GM12892 (cell line): ENCODE data around the gene SLC16A3.

ENCODE experiments used
- DNase-seq: peaks from one replicate; pipeline ENCODE4 v3.0.0; 2011; ENCODE audit not compliant: insufficient read length
- FAIRE-seq: peaks from 2 replicates; lab custom pipeline; 2011; peaks lifted over from hg19 to GRCh38; lab: Jason Lieb, UNC
- POLR2A ChIP-seq: IDR thresholded peaks from 2 replicates; pipeline ENCODE4 v1.6.1; 2011; ENCODE audit warnings: low read depth, low read length, control low read depth
- POLR2AphosphoS5 ChIP-seq: IDR thresholded peaks from 2 replicates; pipeline ENCODE4 v1.6.1; 2011; ENCODE audit warnings: low read depth, low read length, control low read depth
- TAF1 ChIP-seq: IDR thresholded peaks from 2 replicates; pipeline ENCODE4 v1.6.1; 2011; ENCODE audit warnings: low read depth, mild to moderate bottlenecking, control low read depth, low read length, borderline replicate concordance

The SLC16A3 gene

DNA sequence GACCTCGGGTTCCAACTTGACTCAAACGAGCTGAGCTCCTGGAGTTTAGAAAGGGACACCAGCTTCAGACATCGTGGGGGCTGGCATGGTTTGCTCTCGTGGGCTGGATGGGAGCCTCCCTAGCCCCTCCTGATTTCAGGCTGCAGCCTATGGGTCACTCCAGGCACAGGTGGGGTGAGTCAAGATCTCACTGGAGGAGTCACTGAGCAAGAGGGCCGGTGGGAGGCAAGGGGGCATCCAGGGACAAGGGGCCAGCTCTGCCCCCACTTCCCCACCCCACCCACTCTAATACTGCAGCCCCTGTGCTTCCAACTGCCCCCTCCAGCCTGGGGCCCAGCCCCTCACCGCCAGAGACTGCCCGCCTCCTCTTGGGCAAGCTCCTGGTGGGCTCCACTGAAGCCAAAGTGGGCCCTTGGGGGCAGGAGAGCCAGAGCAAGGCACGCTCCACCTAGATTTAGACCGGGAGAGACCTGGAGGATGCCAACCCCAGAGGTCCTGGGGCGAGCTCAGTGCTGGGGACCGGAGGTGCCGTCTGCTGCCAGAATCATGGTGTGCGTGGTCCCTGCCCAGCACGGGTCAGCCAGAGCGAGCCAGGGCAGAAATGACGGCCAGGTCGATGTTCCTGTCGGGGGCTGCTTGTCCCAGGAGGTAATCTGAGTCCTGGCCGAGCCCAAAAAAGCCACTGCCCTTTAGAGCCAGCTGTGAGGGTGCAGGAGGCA is 6.4 kb downstream of the SLC16A3 start:
- no peak for DNase-seq
- no peak for FAIRE-seq
- TF ChIP-seq POLR2AphosphoS5 (no peak), TAF1 (no peak), POLR2A (no peak)

- no peak for TF ChIP-seq POLR2A
- TF ChIP-seq POLR2AphosphoS5: no peak
- no peak for TF ChIP-seq TAF1
- no peak for DNase-seq
- no peak for FAIRE-seq
Measured at GRCh38 chr17:82235775-82236141, 6.9 kb downstream of the SLC16A3 start.

DNA sequence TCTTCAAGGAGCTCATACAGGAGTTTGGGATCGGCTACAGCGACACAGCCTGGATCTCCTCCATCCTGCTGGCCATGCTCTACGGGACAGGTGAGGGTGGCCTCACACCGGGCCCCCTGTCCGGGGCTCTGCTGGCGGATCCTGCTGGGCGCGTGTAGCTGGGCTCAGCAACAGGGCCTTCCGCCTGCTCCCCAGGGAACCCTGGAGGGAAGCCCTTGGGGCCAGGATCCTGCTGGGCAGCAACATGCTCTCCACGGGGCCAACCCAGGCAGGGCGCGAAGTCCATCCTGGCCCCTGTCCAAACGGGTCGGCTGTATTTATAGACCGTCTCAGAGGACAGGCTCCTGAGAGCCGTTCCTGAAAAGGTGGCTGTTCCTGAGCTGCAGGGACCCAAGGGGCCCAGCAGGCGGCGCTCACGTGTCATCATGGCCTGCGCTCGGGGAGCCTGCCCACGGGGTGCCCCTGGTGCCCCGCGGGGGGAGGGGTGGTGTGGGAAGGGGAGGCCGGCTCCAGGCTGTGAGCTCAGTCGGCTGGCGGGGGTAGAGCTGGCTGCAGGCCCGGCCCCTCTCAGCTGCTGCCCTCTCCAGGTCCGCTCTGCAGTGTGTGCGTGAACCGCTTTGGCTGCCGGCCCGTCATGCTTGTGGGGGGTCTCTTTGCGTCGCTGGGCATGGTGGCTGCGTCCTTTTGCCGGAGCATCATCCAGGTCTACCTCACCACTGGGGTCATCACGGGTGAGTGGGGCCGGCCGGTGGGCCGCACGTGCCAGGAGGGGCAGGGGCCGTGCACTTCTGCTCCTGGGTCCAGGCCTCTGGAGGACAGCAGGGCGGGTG is 7.5 kb downstream of the SLC16A3 start:
- peak; percentile 65 for DNase-seq
- peak; percentile 38 for FAIRE-seq
- TF ChIP-seq POLR2AphosphoS5 (no peak), TAF1 (no peak), POLR2A (no peak)

DNA sequence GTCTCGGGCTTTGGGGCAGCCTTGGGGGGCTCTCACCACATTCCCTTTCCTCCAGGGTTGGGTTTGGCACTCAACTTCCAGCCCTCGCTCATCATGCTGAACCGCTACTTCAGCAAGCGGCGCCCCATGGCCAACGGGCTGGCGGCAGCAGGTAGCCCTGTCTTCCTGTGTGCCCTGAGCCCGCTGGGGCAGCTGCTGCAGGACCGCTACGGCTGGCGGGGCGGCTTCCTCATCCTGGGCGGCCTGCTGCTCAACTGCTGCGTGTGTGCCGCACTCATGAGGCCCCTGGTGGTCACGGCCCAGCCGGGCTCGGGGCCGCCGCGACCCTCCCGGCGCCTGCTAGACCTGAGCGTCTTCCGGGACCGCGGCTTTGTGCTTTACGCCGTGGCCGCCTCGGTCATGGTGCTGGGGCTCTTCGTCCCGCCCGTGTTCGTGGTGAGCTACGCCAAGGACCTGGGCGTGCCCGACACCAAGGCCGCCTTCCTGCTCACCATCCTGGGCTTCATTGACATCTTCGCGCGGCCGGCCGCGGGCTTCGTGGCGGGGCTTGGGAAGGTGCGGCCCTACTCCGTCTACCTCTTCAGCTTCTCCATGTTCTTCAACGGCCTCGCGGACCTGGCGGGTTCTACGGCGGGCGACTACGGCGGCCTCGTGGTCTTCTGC is 8.4 kb downstream of the SLC16A3 start:
- FAIRE-seq (no peak), DNase-seq (no peak)
- TF ChIP-seq POLR2AphosphoS5: no peak
- TF ChIP-seq TAF1: no peak
- TF ChIP-seq POLR2A: no peak

- DNase-seq (no peak), FAIRE-seq (no peak)
- TF ChIP-seq TAF1 (no peak), POLR2AphosphoS5 (no peak), POLR2A (no peak)
Measured at GRCh38 chr17:82237746-82238471, 9.1 kb downstream of the SLC16A3 start.

DNA sequence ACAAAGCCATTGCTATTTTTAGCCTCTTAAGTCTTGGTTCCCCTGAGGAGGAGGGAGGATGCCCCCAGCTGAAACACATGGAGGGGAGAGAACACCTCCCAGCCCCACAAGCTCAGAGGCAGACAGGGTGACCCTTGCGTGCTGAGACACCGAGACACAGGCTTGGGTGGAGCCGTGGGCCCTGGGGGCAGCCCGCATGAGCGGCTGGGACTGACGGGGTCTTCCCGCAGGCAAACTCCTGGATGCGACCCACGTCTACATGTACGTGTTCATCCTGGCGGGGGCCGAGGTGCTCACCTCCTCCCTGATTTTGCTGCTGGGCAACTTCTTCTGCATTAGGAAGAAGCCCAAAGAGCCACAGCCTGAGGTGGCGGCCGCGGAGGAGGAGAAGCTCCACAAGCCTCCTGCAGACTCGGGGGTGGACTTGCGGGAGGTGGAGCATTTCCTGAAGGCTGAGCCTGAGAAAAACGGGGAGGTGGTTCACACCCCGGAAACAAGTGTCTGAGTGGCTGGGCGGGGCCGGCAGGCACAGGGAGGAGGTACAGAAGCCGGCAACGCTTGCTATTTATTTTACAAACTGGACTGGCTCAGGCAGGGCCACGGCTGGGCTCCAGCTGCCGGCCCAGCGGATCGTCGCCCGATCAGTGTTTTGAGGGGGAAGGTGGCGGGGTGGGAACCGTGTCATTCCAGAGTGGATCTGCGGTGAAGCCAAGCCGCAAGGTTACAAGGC is 9.8 kb downstream of the SLC16A3 start:
- FAIRE-seq: no peak
- TF ChIP-seq POLR2AphosphoS5 (no peak), TAF1 (no peak), POLR2A (no peak)
- DNase-seq: no peak

GRCh38 chr17:82239401-82239925 is 10.6 kb downstream of the SLC16A3 start:
- TF ChIP-seq TAF1 (no peak), POLR2A (no peak), POLR2AphosphoS5 (no peak)
- no peak for FAIRE-seq

DNA sequence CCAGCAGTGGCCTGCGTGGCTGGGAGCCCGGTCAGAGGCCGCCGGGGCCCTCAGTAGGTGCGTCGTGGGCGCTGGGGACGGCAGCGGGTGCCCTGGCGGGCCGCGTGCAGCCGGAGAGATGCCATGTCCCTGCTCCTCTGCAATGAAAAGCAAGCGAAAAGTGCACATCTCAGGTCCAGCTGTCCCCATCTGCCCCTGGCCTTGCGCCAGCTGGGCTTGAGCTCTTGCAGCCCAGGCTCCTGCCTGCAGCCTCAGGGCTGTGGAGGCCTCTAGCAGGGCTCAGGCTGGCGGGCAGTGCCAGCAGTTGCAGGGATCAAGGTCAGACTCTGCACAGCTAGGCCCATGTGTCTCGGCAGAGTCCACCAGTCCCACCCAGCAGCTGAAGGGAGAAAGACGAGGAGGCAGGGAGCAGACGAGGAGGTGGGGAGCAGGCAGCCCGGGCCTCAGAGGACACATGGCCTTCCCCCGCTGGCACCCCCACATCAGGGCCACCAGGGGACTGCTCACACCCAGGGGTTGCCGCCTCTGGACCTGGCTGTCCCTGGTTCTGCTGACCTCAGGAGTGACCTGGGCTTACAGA is 11.2 kb downstream of the SLC16A3 start:
- no peak for FAIRE-seq

More at GRCh38 chr17:82239401-82239925, 10.6 kb downstream of the SLC16A3 start:
- DNase-seq: no peak

DNA sequence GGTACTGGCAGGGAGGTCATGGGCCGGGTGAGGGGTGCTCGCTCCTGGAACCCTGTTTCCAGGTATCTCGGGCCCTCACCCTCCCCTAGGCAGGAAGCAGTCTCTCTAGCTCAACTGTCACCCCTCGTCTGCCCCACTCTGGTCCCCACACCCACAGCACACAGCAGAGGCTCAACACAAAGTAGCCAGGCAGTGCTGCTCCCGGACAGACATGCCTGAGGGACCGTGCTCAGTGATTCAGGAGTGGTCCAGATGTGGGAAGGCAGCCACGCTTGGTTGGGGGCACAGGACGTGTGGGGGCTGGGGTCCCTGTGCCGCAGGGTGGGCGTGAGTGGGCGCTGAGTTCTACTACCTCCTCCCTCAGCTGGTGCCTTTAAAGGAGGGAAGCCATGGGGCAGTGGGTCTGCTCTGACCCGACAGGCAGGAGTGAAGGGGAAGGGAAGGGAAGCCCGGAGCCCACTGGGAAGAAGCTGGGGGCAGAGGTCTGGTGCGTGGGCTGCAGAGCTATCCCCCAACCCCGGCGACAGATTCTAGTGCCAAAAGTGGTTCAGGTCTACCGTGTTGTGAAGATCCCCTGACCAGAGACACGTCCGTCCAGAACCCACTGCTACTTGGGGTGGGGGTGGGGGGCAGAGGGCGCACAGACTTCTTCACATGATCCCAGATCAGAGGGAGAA is 11.8 kb downstream of the SLC16A3 start:
- no peak for DNase-seq
- TF ChIP-seq POLR2A: no peak
- no peak for TF ChIP-seq TAF1
- no peak for TF ChIP-seq POLR2AphosphoS5
- no peak for FAIRE-seq

More for the DNA sequence above, 11.2 kb downstream of the SLC16A3 start:
- DNase-seq: no peak
- TF ChIP-seq TAF1 (no peak), POLR2AphosphoS5 (peak; percentile 24; the same call in 1 of the 2 replicates)

DNA sequence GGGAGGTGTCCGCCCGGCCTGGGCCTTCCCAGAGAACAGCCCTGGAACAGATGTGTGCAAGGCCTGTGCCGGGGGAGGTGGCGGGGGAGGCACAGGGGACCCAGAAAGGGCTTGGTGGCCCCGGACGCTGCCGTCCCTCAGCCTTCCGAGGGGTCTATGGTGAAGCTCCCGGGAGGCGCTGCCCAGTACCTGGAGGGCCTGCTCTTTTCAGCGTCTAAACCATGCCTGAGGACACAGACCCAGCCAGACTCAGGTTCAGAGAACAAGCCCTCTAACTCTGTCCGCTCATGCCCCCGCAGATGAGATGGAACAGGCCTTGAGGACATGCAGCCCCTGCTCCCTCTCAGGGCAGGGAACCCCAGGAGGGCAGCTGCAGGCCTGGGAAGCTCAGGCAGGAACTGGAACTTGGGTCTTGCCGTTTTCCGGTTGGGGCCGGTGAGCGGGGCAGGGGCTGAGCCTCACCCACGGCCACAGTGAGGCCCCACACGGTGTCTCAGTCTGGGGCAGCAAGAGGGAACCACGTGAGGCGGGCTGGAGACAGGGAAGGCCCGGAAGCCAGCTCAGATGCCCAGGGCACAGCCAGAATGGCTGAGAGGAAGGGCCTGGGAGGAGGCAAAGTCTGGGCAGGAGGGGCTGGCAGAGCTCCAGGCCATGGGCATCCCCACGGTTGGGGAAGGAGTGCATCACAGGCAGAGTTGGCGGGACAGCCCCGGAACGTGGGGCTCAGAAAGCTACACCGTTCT is 12.5 kb downstream of the SLC16A3 start:
- DNase-seq (no peak), FAIRE-seq (peak; percentile 30)
- TF ChIP-seq TAF1: no peak
- no peak; the same call in none of the 2 replicates for TF ChIP-seq POLR2A
- no peak; the same call in none of the 2 replicates for TF ChIP-seq POLR2AphosphoS5
